ENCODE data around the gene ATP1A2. TPM values are rescaled to one million over a fixed set of nuclear protein-coding genes. Genes with fewer than 3 reads are reported as not detected.
A peak's percentile ranks its signal among the peaks of the same experiment; 100 is the strongest.

The ATP1A2 gene
- polyA plus RNA-seq, 1 experiment, result 6.2 TPM

- CTCF ChIA-PET, result interaction anchor here (0.8 to 7.2 kb wide), 15 partner anchors 10 to 277 kb away, joined by 3 to 212 read pairs (median 20); partner anchors contain the start of genes CASQ1 and PEX19
- DNase-seq (ENCODE audit: low read depth, low spot score), result no peak
Observed at GRCh38 chr1:160099716-160100375, 15.7 kb upstream of the ATP1A2 start.

GRCh38 chr1:160101037-160101716 lies 14.4 kb upstream of the ATP1A2 start:
- ChIA-PET CTCF (interaction anchor here (0.6 to 7.2 kb wide), 46 partner anchors 9 to 315 kb away, joined by 3 to 212 read pairs (median 5); partner anchors contain the start of genes CASQ1, PEA15 and PEX19), POLR2A (interaction anchor here (0.6 to 2.1 kb wide), 2 partner anchors 119 to 151 kb away, joined by 3 to 11 read pairs; no protein-coding TSS in a partner anchor)
- TF ChIP-seq CTCF (IDR thresholded peaks at IDR 0.05; ENCODE audit: low read depth, low read length), result peak; percentile 95
- Histone ChIP-seq H3K27me3 (ENCODE audit: control insufficient read depth, insufficient read depth, low read length) (no peaks in the 10 kb centered on the region), H3K4me3 (ENCODE audit: low read depth, low read length) (no peak overlapping the region), H3K27ac (ENCODE audit: low read depth, low read length) (no peak overlapping the region), H3K9me3 (ENCODE audit: control insufficient read depth, insufficient read depth, low read length) (no peaks in the 10 kb centered on the region)
- no peak for DNase-seq (ENCODE audit: low read depth, low spot score)

More at GRCh38 chr1:160099716-160100375, 15.7 kb upstream of the ATP1A2 start:
- Histone ChIP-seq H3K9me3 (ENCODE audit: control insufficient read depth, insufficient read depth, low read length) (no peaks in the 10 kb centered on the region), H3K27ac (ENCODE audit: low read depth, low read length) (no peak overlapping the region), H3K27me3 (ENCODE audit: control insufficient read depth, insufficient read depth, low read length) (no peaks in the 10 kb centered on the region), H3K4me3 (ENCODE audit: low read depth, low read length) (no peak overlapping the region)
- POLR2A ChIA-PET, result interaction anchor here (2.1 kb wide), 1 partner anchor 120 kb away, joined by 11 read pairs; no protein-coding TSS in a partner anchor
- TF ChIP-seq CTCF (IDR thresholded peaks at IDR 0.05; ENCODE audit: low read depth, low read length), result no peak

- DNase-seq (ENCODE audit: low read depth, low spot score), result no peak
- TF ChIP-seq CTCF (IDR thresholded peaks at IDR 0.05; ENCODE audit: low read depth, low read length), result no peak
- POLR2A ChIA-PET, result interaction anchor here (2.1 kb wide), 1 partner anchor 118 kb away, joined by 11 read pairs; no protein-coding TSS in a partner anchor
- Histone ChIP-seq H3K9me3 (ENCODE audit: control insufficient read depth, insufficient read depth, low read length) (no peaks in the 10 kb centered on the region), H3K27ac (ENCODE audit: low read depth, low read length) (no peak overlapping the region), H3K4me3 (ENCODE audit: low read depth, low read length) (no peak overlapping the region), H3K27me3 (ENCODE audit: control insufficient read depth, insufficient read depth, low read length) (peaks cover 3% of the 10 kb centered on the region)
- CTCF ChIA-PET, result interaction anchor here (0.5 to 7.2 kb wide), 42 partner anchors 8 to 314 kb away, joined by 3 to 212 read pairs (median 6); partner anchors contain the start of genes ATP1A2, CASQ1, PEA15 and PEX19
Observed at GRCh38 chr1:160101717-160102522, 13.6 kb upstream of the ATP1A2 start.

GRCh38 chr1:160103658-160104408 lies 11.7 kb upstream of the ATP1A2 start:
- H3K4me3 ChIP-seq (ENCODE audit: low read depth, low read length), result no peak overlapping the region
- CTCF ChIA-PET, result interaction anchor here (1.0 to 7.2 kb wide), 8 partner anchors 19 to 273 kb away, joined by 3 to 212 read pairs (median 48); partner anchors contain the start of gene CASQ1
- no peak overlapping the region for H3K27ac ChIP-seq (ENCODE audit: low read depth, low read length)
- H3K27me3 ChIP-seq (ENCODE audit: control insufficient read depth, insufficient read depth, low read length), result peaks cover 13% of the 10 kb centered on the region
- POLR2A ChIA-PET, result no interaction called here
- DNase-seq (ENCODE audit: low read depth, low spot score), result no peak
- no peaks in the 10 kb centered on the region for H3K9me3 ChIP-seq (ENCODE audit: control insufficient read depth, insufficient read depth, low read length)
- TF ChIP-seq CTCF (IDR thresholded peaks at IDR 0.05; ENCODE audit: low read depth, low read length), result no peak
